GM12801 (cell line): ENCODE measurements around the gene TMEM259.

Experiments
- TF ChIP-seq, protein P1 (sequence below): IDR thresholded peaks from one replicate; pipeline ENCODE4 v1.5.1; 2011; ENCODE audit warnings: control low read depth; ENCODE audit not compliant: insufficient read length; ENCODE audit errors: extremely low read depth

Gene TMEM259

DNA sequence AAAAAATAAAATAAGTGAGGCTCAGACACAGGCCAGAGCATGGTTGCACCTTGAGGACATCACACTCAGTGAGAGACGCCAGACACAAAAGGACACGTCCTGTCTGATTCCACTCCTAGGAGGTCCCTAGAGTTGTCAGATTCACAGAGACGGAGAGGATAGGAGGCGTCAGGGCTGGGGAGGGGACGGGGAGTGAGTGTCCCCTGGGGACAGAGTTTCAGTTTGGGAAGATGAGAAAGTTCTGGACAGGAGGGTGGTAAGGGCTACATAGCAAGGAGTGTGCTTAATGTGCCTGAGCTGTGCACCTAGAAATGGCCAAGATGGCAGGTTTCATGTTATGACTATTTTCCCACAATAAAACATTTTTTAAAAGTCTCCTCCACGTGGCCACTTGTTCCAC is 22.9 kb downstream of the TMEM259 start:
- TF ChIP-seq, protein P1, sequence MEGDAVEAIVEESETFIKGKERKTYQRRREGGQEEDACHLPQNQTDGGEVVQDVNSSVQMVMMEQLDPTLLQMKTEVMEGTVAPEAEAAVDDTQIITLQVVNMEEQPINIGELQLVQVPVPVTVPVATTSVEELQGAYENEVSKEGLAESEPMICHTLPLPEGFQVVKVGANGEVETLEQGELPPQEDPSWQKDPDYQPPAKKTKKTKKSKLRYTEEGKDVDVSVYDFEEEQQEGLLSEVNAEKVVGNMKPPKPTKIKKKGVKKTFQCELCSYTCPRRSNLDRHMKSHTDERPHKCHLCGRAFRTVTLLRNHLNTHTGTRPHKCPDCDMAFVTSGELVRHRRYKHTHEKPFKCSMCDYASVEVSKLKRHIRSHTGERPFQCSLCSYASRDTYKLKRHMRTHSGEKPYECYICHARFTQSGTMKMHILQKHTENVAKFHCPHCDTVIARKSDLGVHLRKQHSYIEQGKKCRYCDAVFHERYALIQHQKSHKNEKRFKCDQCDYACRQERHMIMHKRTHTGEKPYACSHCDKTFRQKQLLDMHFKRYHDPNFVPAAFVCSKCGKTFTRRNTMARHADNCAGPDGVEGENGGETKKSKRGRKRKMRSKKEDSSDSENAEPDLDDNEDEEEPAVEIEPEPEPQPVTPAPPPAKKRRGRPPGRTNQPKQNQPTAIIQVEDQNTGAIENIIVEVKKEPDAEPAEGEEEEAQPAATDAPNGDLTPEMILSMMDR: no peak

DNA sequence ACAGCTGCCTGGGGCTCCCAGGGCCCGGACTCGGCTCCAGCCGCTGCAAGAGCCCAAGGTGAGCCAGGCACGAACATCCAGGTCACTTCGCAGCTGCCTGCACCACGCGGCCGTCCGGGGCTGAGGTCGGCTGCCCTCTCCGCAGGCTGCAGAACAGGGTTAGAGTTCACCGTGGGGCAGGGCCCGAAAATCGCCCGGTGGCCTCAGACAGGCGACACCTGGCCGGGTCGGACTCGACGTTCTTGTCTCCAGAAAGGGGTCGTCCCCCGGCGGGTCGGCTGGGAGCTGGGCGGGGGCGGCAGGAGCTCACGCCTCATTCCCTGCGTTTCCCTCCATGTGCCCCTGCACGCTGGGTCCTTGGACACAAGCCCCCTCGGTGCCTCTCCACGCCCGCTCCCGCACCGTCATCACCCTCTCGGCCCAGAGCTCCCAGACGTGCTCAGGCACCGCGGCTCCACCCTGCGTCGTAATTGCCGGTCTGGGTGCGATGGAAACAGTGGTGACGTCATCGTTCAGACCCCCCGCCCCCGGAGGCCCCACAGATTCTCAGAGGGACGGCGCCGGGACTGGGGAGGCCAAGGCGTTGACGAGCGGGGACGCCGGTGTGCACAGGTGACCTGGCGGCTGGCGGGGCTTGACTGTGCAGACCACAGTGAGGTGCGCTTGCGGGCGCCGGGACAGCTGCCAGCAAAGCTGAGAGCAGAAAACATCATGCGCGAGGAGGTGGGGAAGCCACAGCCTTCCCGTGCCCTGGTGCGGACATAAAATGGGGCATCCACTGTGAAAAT is 24.7 kb downstream of the TMEM259 start:
- TF ChIP-seq, protein P1: no peak

DNA sequence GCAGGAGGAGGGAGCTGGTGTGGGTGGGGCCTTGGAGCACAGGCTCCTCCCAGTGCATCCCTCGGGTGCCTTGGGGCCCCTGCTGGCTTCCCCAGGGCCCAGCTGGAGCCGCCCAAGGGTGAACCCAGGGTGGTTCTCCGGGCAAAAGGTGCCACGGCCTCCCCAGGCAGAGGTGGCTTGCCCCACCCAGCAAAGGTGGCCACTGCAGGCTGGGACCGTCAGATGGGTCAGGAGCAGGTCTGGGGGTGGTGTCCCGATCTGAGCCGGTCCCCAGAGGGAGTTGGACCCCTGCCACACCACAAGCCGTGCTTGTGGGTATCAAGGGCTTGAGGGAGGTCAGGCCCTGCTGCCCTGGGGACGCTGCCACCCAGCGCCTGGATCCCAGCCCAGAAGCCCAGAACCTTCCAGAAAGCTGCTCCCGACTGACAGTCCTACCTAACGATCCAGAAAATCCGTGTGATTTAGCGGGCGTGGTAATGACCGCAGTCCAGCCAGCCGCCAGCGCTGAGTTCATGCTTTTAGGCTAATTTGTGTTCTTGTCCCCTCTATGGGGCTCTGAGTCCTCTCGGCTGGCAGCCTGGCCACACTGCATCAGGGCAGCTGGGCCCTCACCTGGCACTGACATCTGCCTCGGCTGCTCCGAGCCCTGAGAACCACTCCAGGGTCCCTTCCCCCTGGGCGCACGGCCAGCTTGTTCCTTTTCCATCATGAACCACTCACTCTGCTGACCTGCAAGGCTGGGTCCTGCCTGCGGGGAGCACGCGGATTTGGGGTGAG is 25.7 kb downstream of the TMEM259 start:
- TF ChIP-seq, protein P1: no peak

DNA sequence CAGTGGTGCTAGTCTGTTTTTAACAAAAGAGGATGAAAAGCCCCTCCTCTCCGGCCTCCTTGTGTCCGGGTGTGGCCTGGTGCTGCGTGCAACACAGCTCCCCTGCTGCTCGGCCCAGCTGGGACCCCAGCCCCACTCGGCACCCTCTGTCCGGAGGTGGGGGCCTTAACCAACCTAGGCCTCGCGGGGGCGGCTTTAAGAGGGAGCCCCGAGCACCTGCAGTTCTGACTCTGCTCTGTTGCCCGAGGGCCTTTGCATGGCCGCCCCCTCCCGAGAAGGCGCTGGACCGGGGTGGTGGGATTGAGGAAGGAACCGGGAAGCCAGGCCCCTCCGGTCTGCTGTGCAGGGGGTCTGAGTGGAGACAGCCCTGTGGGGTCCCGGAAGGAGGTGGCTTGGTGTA is 26.4 kb downstream of the TMEM259 start:
- TF ChIP-seq, protein P1: no peak

DNA sequence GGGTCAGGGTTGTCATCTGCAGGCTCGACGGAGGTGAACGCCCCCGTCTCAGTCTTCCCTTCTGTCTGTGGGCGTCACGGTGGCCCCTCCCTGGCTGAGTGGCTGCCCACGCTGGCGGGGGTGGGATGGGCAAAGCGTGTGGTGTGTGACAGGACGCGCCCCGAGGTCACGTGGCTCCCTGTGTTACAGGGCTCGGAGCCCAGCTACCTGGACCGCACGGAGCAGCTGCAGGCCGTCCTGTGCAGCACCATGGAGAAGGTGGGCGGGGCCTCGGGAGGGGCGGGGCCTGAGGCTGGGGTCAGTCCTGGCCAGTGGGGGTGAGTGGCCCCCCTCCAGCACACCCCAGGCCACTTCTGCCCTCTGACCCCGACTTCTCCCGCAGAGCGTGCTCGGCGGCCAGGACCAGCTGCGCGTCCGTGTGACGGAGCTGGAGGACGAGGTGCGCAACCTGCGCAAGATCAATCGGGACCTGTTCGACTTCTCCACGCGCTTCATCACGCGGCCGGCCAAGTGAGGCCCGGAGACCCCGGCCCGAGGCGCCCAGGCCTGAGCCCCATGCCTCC is 27.0 kb downstream of the TMEM259 start:
- TF ChIP-seq, protein P1: no peak

DNA sequence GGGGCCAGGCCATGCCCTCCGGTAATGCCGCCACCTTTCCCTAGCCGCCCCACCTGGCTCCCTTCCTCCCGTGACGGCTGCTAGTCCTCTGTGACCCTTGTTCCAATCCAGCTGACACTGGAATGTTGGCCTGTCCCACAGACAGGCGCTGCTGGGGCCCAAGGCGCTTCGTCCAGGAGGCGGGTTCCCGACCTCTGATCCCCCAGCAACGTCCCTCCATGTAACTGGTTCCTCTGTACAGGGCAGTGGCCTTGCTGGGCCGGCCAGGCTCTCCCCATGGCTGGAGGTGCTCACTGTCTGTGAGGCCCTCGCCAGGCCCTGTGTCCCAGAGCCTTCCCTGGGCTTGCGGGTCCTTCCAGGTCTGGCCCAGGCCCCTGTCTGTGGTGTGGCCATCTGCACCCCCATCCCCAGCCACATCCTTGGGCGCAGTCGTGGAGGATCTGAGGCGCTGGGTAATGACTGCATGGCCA is 27.5 kb downstream of the TMEM259 start:
- TF ChIP-seq, protein P1: no peak

DNA sequence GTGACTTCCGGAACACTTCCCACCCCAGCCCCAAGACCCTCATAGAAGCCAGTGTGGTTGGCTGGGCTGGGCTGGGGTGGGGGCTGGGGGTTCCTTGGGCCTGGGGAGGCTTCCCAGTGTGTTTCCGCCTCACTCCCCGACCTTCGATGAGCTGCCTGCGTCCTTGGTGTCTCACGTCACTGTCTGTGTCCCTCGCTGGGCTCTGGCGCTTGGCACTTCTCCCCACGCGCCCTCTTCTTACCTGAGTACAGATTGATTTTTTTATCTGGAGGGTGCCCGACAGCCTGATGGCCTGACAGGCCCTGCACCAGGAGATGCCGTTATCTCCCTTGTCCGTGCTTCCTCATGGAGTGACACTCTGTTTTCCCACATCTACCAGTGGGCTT is 28.3 kb downstream of the TMEM259 start:
- TF ChIP-seq, protein P1: no peak
